Tongue (tissue), 3 donors: ENCODE results near the gene MYO19. TPM values are rescaled to one million over a fixed set of nuclear protein-coding genes. Genes with fewer than 3 reads are reported as not detected.
"Not testable (repeated sequence)": the region's sequence is repeated elsewhere in the genome, so short reads cannot be mapped to it uniquely, and the experiment has no call there.

Experiments used
- DNase-seq: peaks from one replicate; pipeline ENCODE4 v3.0.0-alpha.2; 2015
- small RNA-seq: library from RNA; depleted of rRNA; stranded (forward); fragments of <200 nt; gene quantifications from one replicate; pipeline ENCODE3, GENCODE V24; 2014; ENCODE audit warnings: low replicate concordance
- total RNA-seq: library from RNA; depleted of rRNA; stranded (reverse); fragments of >200 nt; gene quantifications from one replicate; pipeline ENCODE4 v1.2.3, GENCODE V29; 2014

The MYO19 gene
- total RNA-seq, 1 donor from 2014 or later, result 54.2 TPM

GRCh38 chr17:36463916-36464764 is 70.5 kb downstream of the MYO19 start:
- DNase-seq, result peak; percentile 79

DNA sequence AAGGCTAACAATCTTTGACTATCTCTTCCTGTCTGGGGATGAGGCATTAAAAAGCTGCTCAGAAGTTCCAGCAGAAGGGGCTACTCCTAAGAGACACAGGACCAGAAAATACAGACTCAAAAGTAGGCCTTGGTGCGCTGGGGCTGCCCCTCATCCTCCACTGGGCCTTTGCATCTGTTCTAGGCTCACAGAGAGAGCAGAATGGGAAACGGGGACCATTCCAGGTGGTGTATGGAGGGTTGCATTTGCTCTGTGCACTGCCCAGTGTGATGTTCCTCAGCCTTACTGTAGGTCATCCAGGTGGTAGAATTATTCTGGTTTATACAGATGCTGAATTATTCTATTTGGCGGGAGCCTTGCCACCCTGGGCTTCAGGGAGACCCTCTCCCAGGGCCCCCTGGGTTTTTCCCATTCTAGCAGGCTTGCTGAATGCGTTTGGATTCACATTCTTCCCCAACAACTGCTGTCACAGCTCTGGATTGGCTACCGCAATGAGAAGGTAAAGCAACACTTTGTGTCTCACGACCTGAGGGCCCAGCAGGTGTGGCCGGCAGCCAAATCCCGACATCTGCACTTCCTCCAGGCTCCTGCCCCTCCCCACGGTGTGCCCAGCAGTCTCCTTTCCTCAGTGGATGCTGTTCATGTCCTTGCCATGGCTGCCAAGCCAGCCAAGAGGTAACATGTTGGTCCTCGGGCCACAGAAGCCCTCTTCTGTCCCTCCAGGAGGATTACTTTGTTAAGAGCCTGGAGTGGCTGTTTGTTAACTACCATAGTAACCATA is 73.1 kb downstream of the MYO19 start:
- no peak for DNase-seq

DNA sequence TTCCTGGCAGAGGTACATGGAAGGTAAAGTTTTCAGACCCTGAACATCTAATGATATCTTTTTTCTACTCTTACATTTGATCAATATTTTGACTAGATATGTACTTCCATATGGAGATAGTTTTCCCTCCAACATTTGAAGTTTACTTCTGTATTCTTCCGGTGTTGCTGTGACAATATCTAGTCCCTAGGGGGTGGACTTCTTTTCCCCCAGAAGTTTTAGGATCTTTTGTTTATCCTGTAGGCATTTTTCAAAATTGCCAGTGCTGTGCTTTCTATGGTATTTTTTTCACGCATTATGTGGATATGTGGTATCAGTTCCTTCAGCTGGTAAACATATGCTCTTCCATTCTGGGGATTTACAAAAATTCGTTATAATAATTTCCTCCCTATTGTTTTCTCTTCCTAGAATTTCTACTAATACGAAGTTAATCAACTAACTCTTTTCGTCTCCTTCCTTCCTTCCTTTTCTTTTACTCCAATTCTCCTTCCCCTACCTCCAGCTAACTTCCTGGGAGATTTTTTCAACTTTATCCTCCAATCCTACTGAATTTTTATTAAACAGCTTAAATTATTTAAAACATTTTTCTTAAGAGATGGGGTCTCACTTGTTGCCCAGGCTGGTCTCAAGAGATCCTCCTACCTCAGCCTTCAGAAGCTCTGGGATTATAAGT is 74.3 kb downstream of the MYO19 start:
- DNase-seq, result no peak

- DNase-seq, result no peak
Observed at GRCh38 chr17:36459601-36460000, 75.1 kb downstream of the MYO19 start.

DNA sequence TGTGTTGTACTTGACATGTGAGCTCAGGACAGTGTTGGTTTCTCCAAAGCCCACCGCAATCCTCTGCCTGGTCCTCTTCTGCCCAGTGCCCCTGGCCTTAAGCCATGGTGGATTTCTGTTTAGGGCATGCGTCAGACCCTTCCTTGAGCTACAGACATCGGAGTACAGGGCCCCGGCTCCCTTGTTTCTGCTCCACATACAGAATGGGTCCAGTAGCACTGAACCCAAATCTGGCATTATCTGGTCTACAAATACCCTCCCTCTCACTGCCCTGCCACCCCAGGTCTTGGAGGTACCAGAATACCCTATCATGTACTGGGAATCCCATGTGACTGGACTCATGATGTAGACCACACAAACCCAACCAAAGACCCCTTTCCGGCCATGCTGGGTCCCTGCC is 75.6 kb downstream of the MYO19 start:
- DNase-seq, result no peak

GRCh38 chr17:36457701-36458100 is 77.0 kb downstream of the MYO19 start:
- not testable (repeated sequence) for DNase-seq

- not testable (repeated sequence) for DNase-seq
Observed at GRCh38 chr17:36452888-36453287, 81.8 kb downstream of the MYO19 start.

DNA sequence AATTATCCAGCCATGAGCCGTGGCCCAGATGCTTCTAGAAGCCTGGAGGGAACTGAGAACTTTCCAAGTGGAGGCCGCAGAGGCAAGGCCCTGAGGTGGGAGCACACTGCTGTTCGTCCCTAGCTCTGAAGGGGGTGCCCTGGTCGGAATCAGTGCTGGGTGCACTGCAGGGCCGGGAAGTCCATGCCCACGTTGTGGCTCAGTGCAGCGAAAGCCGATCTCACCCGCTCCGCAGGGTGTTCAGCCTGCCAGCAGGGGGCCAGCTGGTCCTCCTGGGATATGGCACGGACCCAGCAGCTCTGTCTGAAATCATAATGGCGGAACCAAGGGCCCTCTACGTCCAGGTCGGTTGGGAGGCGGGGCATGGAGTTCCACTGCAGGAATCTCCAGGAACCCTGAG is 84.7 kb downstream of the MYO19 start:
- DNase-seq, result not testable (repeated sequence)

Small RNAs within 50 kb of the gene (small RNA-seq; reads per million reads assigned to genes)
- not detected for gene RNA5SP439

Other genes starting within 250 kb of the MYO19 start
- 0.41 TPM for gene TBC1D3G, start 211.0 kb downstream of the MYO19 start, total RNA-seq
- gene TBC1D3H, start 146.4 kb downstream of the MYO19 start, total RNA-seq, result 2.8 TPM
- 23.1 TPM for gene ZNHIT3, start 48.2 kb downstream of the MYO19 start, total RNA-seq
- gene PIGW, start 119 bp upstream of the MYO19 start, total RNA-seq, result 7.6 TPM
- 68.4 TPM for gene GGNBP2, start 10.1 kb upstream of the MYO19 start, total RNA-seq
- gene DHRS11, start 57.0 kb upstream of the MYO19 start, total RNA-seq, result 7.5 TPM
- 6.1 TPM for gene MRM1, start 66.7 kb upstream of the MYO19 start, total RNA-seq